ENCODE measurements around the gene MLN.

DNA sequence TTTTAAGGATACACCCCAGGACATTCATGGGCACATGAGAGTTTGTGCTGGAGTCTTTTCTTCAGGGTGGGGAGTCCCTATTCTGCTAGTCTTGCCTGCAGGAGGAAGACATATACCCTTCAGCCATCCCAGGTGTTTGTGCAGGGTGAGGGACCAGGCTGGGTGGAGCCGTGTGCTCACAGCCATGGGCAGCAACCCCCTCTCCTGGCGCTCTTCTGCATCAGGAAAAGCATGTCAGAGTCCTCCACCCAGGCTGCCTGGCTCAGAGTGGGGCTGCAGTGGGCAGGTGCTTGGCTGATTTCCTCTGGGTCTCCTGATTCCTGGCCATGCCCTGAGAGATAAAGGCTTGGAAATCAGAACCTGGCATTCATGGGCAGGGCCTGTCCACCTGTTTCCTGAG lies 22.7 kb upstream of the MLN start:
- TF ChIP-seq, protein P1, sequence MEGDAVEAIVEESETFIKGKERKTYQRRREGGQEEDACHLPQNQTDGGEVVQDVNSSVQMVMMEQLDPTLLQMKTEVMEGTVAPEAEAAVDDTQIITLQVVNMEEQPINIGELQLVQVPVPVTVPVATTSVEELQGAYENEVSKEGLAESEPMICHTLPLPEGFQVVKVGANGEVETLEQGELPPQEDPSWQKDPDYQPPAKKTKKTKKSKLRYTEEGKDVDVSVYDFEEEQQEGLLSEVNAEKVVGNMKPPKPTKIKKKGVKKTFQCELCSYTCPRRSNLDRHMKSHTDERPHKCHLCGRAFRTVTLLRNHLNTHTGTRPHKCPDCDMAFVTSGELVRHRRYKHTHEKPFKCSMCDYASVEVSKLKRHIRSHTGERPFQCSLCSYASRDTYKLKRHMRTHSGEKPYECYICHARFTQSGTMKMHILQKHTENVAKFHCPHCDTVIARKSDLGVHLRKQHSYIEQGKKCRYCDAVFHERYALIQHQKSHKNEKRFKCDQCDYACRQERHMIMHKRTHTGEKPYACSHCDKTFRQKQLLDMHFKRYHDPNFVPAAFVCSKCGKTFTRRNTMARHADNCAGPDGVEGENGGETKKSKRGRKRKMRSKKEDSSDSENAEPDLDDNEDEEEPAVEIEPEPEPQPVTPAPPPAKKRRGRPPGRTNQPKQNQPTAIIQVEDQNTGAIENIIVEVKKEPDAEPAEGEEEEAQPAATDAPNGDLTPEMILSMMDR (conservative IDR thresholded peaks at IDR 0.05; ENCODE audit: low read depth, low read length), result no peak
- no peak for TF ChIP-seq RAD21 (IDR thresholded peaks at IDR 0.05; ENCODE audit: low read length)
- no peak for TF ChIP-seq POLR2A (IDR thresholded peaks at IDR 0.05; ENCODE audit: low read depth, low read length)
- no peak for TF ChIP-seq MAFK (IDR thresholded peaks at IDR 0.05; ENCODE audit: low read depth, low read length)
- no peak for TF ChIP-seq CEBPB (IDR thresholded peaks at IDR 0.05; ENCODE audit: low read depth, low read length)
- TF ChIP-seq MAZ (IDR thresholded peaks at IDR 0.05; ENCODE audit: borderline replicate concordance, low read depth, low read length), result no peak
- TF ChIP-seq RFX5 (IDR thresholded peaks at IDR 0.05; ENCODE audit: low read depth, low read length), result no peak
- TF ChIP-seq RCOR1 (IDR thresholded peaks at IDR 0.05; ENCODE audit: insufficient replicate concordance, low read length), result no peak
- TF ChIP-seq CHD1 (IDR thresholded peaks at IDR 0.05; ENCODE audit: low read depth, low read length), result no peak
- no peak for TF ChIP-seq BHLHE40 (IDR thresholded peaks at IDR 0.05; ENCODE audit: low read depth, low read length)
- TF ChIP-seq, protein P2, sequence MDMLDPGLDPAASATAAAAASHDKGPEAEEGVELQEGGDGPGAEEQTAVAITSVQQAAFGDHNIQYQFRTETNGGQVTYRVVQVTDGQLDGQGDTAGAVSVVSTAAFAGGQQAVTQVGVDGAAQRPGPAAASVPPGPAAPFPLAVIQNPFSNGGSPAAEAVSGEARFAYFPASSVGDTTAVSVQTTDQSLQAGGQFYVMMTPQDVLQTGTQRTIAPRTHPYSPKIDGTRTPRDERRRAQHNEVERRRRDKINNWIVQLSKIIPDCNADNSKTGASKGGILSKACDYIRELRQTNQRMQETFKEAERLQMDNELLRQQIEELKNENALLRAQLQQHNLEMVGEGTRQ (IDR thresholded peaks at IDR 0.05; ENCODE audit: low read depth, low read length), result no peak
- TF ChIP-seq NFE2L2 (IDR thresholded peaks at IDR 0.05; ENCODE audit: low read depth, low read length), result no peak
